Occipital lobe (tissue), 3 donors: ENCODE data around the gene HSPB7. TPM values are rescaled to one million over a fixed set of nuclear protein-coding genes. Genes with fewer than 3 reads are reported as not detected.
"Not testable (repeated sequence)": the region's sequence is repeated elsewhere in the genome, so short reads cannot be mapped to it uniquely, and the experiment has no call there.

ENCODE experiments used
- DNase-seq: peaks from one replicate; lab custom pipeline; 2025; lab: John Stamatoyannopoulos, UW
- small RNA-seq: library from RNA; depleted of rRNA; stranded (forward); fragments of <200 nt; gene quantifications from one replicate; pipeline ENCODE3, GENCODE V24; 2014
- total RNA-seq: library from RNA; depleted of rRNA; stranded (reverse); fragments of >200 nt; gene quantifications from one replicate; pipeline ENCODE4 v1.2.3, GENCODE V29; 2014

The HSPB7 gene
- total RNA-seq, 1 donor from 2014 or later: not detected

- DNase-seq: no peak
Measured at GRCh38 chr1:15981679-15982078, 36.2 kb downstream of the HSPB7 start.

- DNase-seq: not testable (repeated sequence)
Measured at GRCh38 chr1:15977947-15978346, 39.9 kb downstream of the HSPB7 start.

- peak; percentile 81 for DNase-seq
Measured at GRCh38 chr1:15975805-15976680, 41.8 kb downstream of the HSPB7 start, which contains the start of gene ZBTB17. TSS of gene ZBTB17 (minus strand) at chr1:15976101. CDS start at chr1:15948495, 27,606 bp downstream.

- peak; percentile 59 for DNase-seq
Measured at GRCh38 chr1:15975358-15975804, 42.5 kb downstream of the HSPB7 start.

GRCh38 chr1:15974855-15975254 is 43.0 kb downstream of the HSPB7 start:
- DNase-seq: no peak

GRCh38 chr1:15973772-15974171 is 44.1 kb downstream of the HSPB7 start:
- no peak for DNase-seq

GRCh38 chr1:15972409-15972808 is 45.4 kb downstream of the HSPB7 start:
- DNase-seq: no peak

- no peak for DNase-seq
Measured at GRCh38 chr1:15970911-15971310, 46.9 kb downstream of the HSPB7 start.

- no peak for DNase-seq
Measured at GRCh38 chr1:15969321-15969880, 48.4 kb downstream of the HSPB7 start.

GRCh38 chr1:15968172-15968571 is 49.7 kb downstream of the HSPB7 start:
- DNase-seq: no peak

- no peak for DNase-seq
Measured at GRCh38 chr1:15966956-15967344, 50.9 kb downstream of the HSPB7 start.

- DNase-seq: no peak
Measured at GRCh38 chr1:15966081-15966955, 51.5 kb downstream of the HSPB7 start.

- peak; percentile 41 for DNase-seq
Measured at GRCh38 chr1:15965228-15965767, 52.5 kb downstream of the HSPB7 start.

Small RNA genes within 50 kb of the gene (small RNA-seq; reads per million reads assigned to genes)
- not detected for gene AL355994.1
- not detected for gene AL355994.5

Other genes with a start within 250 kb of the HSPB7 start
- 2.7 TPM for gene UQCRHL, start 210.4 kb downstream of the HSPB7 start, total RNA-seq
- 80.0 TPM for gene SPEN, start 170.3 kb downstream of the HSPB7 start, total RNA-seq
- 38.8 TPM for gene ZBTB17, start 41.9 kb downstream of the HSPB7 start, total RNA-seq
- 0.62 TPM for gene SRARP, start 13.8 kb downstream of the HSPB7 start, total RNA-seq
- not detected for gene CLCNKA, start 4.0 kb upstream of the HSPB7 start, total RNA-seq
- gene CLCNKB, start 25.7 kb upstream of the HSPB7 start, total RNA-seq: 0.16 TPM
- gene FAM131C, start 55.6 kb upstream of the HSPB7 start, total RNA-seq: 1.7 TPM
- gene EPHA2, start 138.0 kb upstream of the HSPB7 start, total RNA-seq: 1.1 TPM
- 0.16 TPM for gene ARHGEF19, start 194.6 kb upstream of the HSPB7 start, total RNA-seq
- gene CPLANE2, start 219.1 kb upstream of the HSPB7 start, total RNA-seq: 19.0 TPM